Parathyroid adenoma (tissue), 2 donors: ENCODE data around the gene NEUROG2.
"Not testable (repeated sequence)": the region's sequence is repeated elsewhere in the genome, so short reads cannot be mapped to it uniquely, and the experiment has no call there.

Experiments
- H2AFZ ChIP-seq: fragments of 300-600 bp; sonication (generic); one replicate; pipeline ENCODE4 v1.7.0; 2017; ENCODE audit warnings: antibody characterized with exemption, mild to moderate bottlenecking
- H3K27ac ChIP-seq: fragments of 300-600 bp; sonication (generic); one replicate; pipeline ENCODE4 v1.7.0; 2017
- H3K27me3 ChIP-seq: fragments of 300-600 bp; sonication (generic); one replicate; pipeline ENCODE4 v1.7.0; 2017; ENCODE audit warnings: low read length; ENCODE audit not compliant: control insufficient read depth, insufficient read depth
- H3K36me3 ChIP-seq: fragments of 300-600 bp; sonication (generic); one replicate; pipeline ENCODE4 v1.7.0; 2017; ENCODE audit warnings: low read length; ENCODE audit not compliant: control insufficient read depth, insufficient read depth
- H3K4me1 ChIP-seq: fragments of 300-600 bp; sonication (generic); one replicate; pipeline ENCODE4 v1.7.0; 2017; ENCODE audit warnings: control low read depth
- H3K4me2 ChIP-seq: fragments of 300-600 bp; sonication (generic); one replicate; pipeline ENCODE4 v1.7.0; 2017; ENCODE audit warnings: low read length
- H3K4me3 ChIP-seq: fragments of 300-600 bp; sonication (generic); one replicate; pipeline ENCODE4 v1.7.0; 2017; ENCODE audit warnings: low read depth, low read length
- H3K79me2 ChIP-seq: fragments of 300-600 bp; sonication (generic); one replicate; pipeline ENCODE4 v1.7.0; 2017; ENCODE audit warnings: control low read depth
- H3K9ac ChIP-seq: fragments of 300-600 bp; sonication (generic); one replicate; pipeline ENCODE4 v1.7.0; 2017; ENCODE audit warnings: mild to moderate bottlenecking
- H3K9me3 ChIP-seq: fragments of 300-600 bp; sonication (generic); one replicate; pipeline ENCODE4 v1.7.0; 2017; ENCODE audit warnings: low read length; ENCODE audit not compliant: control insufficient read depth
- CTCF ChIP-seq: fragments of 300-600 bp; sonication (generic); IDR thresholded peaks from one replicate; pipeline ENCODE4 v1.7.0; 2017; ENCODE audit warnings: antibody characterized with exemption, mild to moderate bottlenecking
- donor health status: primary hyperparathyroidism.

The NEUROG2 gene

GRCh38 chr4:112560084-112560483 is 44.1 kb upstream of the NEUROG2 start:
- Histone ChIP-seq H2AFZ (no peak overlapping the region), H3K4me1 (no peaks in the 10 kb centered on the region), H3K9ac (no peak overlapping the region), H3K9me3 (no peaks in the 10 kb centered on the region), H3K27me3 (no peaks in the 10 kb centered on the region), H3K36me3 (no peaks in the 10 kb centered on the region), H3K27ac (no peak overlapping the region), H3K79me2 (no peaks in the 10 kb centered on the region), H3K4me3 (no peak overlapping the region), H3K4me2 (no peak overlapping the region)
- no peak for TF ChIP-seq CTCF

DNA sequence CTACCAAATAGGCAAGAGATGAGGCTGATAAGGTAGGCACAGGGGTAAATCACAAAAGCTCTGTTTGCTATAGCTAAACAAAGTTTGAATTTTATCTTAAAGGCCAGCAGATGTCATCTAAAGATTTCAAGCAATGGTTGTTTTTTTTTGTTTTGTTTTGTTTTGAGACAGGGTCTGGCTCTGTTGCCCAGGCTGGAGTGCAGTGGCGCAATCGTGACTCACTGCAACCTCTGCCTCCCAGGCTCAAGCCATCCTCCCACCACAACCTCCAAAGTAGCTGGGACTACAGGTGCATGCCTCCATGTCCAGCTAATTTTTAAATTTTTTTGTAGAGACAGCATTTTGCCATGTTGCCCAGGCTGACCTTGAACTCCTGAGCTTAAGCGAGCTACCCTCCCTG is 43.1 kb upstream of the NEUROG2 start:
- H3K4me1 ChIP-seq = no peaks in the 10 kb centered on the region
- no peak for TF ChIP-seq CTCF

DNA sequence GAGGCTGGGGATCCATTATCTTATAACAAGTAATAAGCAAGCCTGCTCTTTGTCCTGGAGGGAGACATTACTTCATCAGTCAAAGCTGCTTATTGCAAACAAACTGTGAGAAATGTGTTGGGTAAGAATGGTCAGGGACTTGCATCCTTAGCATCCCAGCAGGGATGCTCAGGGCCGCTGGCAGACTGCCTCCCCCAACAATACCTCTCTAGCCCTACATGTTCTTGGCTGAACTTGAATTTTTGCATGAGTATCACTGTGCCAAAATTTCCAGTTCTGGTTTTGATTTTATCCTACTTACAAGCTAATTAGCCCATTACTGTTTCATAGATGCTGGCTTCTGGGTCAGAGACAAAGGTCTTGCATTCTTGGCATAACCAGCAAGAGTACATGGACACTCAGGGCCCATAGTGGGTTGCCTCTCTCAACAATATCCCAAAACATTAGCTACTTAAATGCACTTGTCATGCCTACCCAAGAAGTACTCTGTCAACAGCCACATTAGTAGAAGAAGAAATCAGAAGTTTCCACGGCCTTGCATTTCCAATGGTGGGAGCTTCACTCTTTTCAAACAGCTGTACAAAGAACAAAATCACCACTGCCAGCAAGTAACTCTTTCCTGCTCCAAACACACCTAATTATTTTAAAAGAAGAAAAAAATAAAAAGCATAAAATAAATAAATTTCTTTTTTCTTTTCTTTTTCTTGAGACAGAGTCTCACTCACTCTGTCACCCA is 41.9 kb upstream of the NEUROG2 start:
- Histone ChIP-seq H3K36me3 (no peaks in the 10 kb centered on the region), H3K9ac (no peak overlapping the region), H3K4me2 (no peak overlapping the region), H3K27me3 (no peaks in the 10 kb centered on the region), H3K4me3 (no peak overlapping the region), H3K4me1 (no peaks in the 10 kb centered on the region), H3K27ac (no peak overlapping the region), H3K9me3 (no peaks in the 10 kb centered on the region), H3K79me2 (no peaks in the 10 kb centered on the region), H2AFZ (no peak overlapping the region)
- TF ChIP-seq CTCF = no peak

More for the DNA sequence above, 43.1 kb upstream of the NEUROG2 start:
- H3K4me2 ChIP-seq = no peak overlapping the region
- H3K27me3 ChIP-seq = no peaks in the 10 kb centered on the region
- no peak overlapping the region for H3K4me3 ChIP-seq
- no peak overlapping the region for H3K9ac ChIP-seq
- H3K9me3 ChIP-seq = no peaks in the 10 kb centered on the region
- H2AFZ ChIP-seq = no peak overlapping the region
- no peaks in the 10 kb centered on the region for H3K79me2 ChIP-seq
- no peak overlapping the region for H3K27ac ChIP-seq
- no peaks in the 10 kb centered on the region for H3K36me3 ChIP-seq

DNA sequence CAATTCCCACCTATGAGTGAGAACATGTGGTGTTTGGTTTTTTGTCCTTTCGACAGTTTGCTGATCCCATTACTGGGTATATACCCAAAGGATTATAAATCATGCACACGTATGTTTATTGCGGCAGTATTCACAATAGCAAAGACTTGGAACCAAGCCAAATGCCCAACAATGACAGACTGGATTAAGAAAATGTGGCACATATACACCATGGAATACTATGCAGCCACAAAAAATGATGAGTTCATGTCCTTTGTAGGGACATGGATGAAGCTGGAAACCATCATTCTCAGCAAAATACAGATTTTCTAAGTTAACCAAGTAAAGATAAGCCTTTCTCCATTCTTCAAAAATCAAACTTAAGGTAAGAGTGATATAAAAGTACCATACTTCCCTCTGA is 38.3 kb upstream of the NEUROG2 start:
- H3K4me2 ChIP-seq, H3K4me1 ChIP-seq, H3K36me3 ChIP-seq: not testable (repeated sequence)

DNA sequence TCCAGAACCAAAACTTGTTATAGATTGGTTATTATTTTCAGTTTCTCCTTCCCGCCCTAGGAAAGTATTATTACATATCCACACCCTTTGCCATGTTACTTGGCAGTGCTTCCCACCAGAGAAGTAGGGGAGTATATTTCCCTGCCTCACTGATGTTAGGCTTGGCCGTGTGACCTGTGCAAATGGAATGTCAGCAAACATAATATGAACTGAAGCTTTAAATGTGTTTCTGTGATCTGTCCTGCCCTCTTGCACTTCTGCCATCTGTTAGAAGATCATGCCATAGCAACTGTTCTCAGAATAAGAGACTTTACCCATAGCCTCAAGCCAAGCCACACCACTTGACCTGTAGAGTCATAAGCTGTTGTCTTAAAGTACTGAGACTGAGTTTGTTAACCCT is 36.7 kb upstream of the NEUROG2 start:
- Histone ChIP-seq H2AFZ (no peak overlapping the region), H3K4me3 (no peak overlapping the region), H3K79me2 (no peaks in the 10 kb centered on the region), H3K9me3 (no peaks in the 10 kb centered on the region), H3K27me3 (no peaks in the 10 kb centered on the region), H3K27ac (no peak overlapping the region), H3K9ac (no peak overlapping the region), H3K4me1 (no peaks in the 10 kb centered on the region), H3K36me3 (no peaks in the 10 kb centered on the region), H3K4me2 (no peak overlapping the region)
- no peak for TF ChIP-seq CTCF

More for the DNA sequence above, 38.3 kb upstream of the NEUROG2 start:
- H3K79me2 ChIP-seq, H3K9me3 ChIP-seq, H3K27me3 ChIP-seq, H3K9ac ChIP-seq, H3K4me3 ChIP-seq, H2AFZ ChIP-seq, H3K27ac ChIP-seq: not testable (repeated sequence)
